Right ventricle myocardium inferior (tissue), 1 donor: ENCODE measurements around the gene CHD3. TPM values are rescaled to one million over a fixed set of nuclear protein-coding genes. Genes with fewer than 3 reads are reported as not detected.

Source experiments
- ATAC-seq: fragments of 200-7000 bp; cut with Tn5 transposase; one replicate; pipeline ENCODE4 v1.9.1; 2020; ENCODE audit warnings: mild to moderate bottlenecking, moderate library complexity
- DNase-seq: peaks from one replicate; pipeline ENCODE4 v3.0.0; 2021; ENCODE audit errors: missing footprints
- intact Hi-C: fragments of 100-400 bp; cut with DNase I; formaldehyde crosslinking; loops from one replicate; pipeline ENCODE4 v1.11.0; 2022
- long read RNA-seq: library from polyadenylated mRNA; unstranded; transcript quantifications from one replicate; pipeline ENCODE4 v2.0.0, GENCODE V29; 2021
- total RNA-seq: library from RNA; stranded (reverse); fragmentation: NEBNext Ultra II Directional; extraction: Animal tissue kit (Norgen Biotek cat#: 25700); gene quantifications from one replicate; pipeline ENCODE4 v1.2.1, GENCODE V29; 2021
- donor health status: DM: no; HTN: yes; CAD: no; lungs with severe emphysema.

The CHD3 gene
- 18.0 TPM for total RNA-seq
- long read RNA-seq, partial matches to known transcripts: 6 of 10 reads
- long read RNA-seq, other reads (novel, unspliced or antisense): 4 of 10 reads

- ATAC-seq (peak; percentile 6), DNase-seq (no peak)
- intact Hi-C loops: loop anchor here (2.0 kb wide), 2 partner anchors 26 to 30 kb away; partner anchors contain the start of gene CYB5D1
These were observed at the start of gene CHD3 for GRCh38 chr17:7888184-7888920. Gene CHD3 (plus strand): TSS chr17:7888789. CDS start chr17:7889001, 212 bp downstream.

GRCh38 chr17:7839190-7839875 lies 49.3 kb upstream of the CHD3 start:
- intact Hi-C loops: no loop called here
- ATAC-seq: no peak
- no peak for DNase-seq

- ATAC-seq (no peak), DNase-seq (no peak)
- intact Hi-C loops: loop anchor here (5.0 to 10.0 kb wide), 2 partner anchors 355 to 407 kb away; partner anchors contain the start of genes CTC1, PFAS, POLR2A and SLC35G6
These were observed 48.7 kb upstream of the CHD3 start for GRCh38 chr17:7839876-7840261.

- ATAC-seq: no peak
- intact Hi-C loops: loop anchor here (5.0 to 10.0 kb wide), 2 partner anchors 356 to 407 kb away; partner anchors contain the start of genes CTC1, PFAS, POLR2A and SLC35G6
- DNase-seq: no peak
These were observed 48.1 kb upstream of the CHD3 start for GRCh38 chr17:7840441-7840840.

- DNase-seq (no peak), ATAC-seq (no peak)
- intact Hi-C loops: loop anchor here (5.0 to 10.0 kb wide), 2 partner anchors 356 to 406 kb away; partner anchors contain the start of genes CTC1, PFAS, POLR2A and SLC35G6
These were observed 47.7 kb upstream of the CHD3 start for GRCh38 chr17:7840875-7841274.

- intact Hi-C loops: loop anchor here (5.0 to 10.0 kb wide), 2 partner anchors 357 to 406 kb away; partner anchors contain the start of genes CTC1, PFAS, POLR2A and SLC35G6
- ATAC-seq (peak; percentile 55), DNase-seq (peak; percentile 93)
These were observed 47.1 kb upstream of the CHD3 start for GRCh38 chr17:7841396-7841914.

GRCh38 chr17:7841915-7842379 lies 46.6 kb upstream of the CHD3 start:
- peak; percentile 76 for ATAC-seq
- intact Hi-C loops: loop anchor here (2.0 to 10.0 kb wide), 3 partner anchors 15 to 405 kb away; partner anchors contain the start of genes CTC1, NAA38, PFAS and POLR2A
- peak; percentile 93 for DNase-seq

- peak; percentile 90 for DNase-seq
- intact Hi-C loops: loop anchor here (2.0 to 10.0 kb wide), 3 partner anchors 14 to 405 kb away; partner anchors contain the start of genes CTC1, NAA38, PFAS and POLR2A
- peak; percentile 15 for ATAC-seq
These were observed 46.0 kb upstream of the CHD3 start for GRCh38 chr17:7842380-7843256.

GRCh38 chr17:7843257-7843535 lies 45.4 kb upstream of the CHD3 start:
- DNase-seq (no peak), ATAC-seq (no peak)
- intact Hi-C loops: loop anchor here (2.0 to 10.0 kb wide), 3 partner anchors 14 to 404 kb away; partner anchors contain the start of genes CTC1, NAA38, PFAS and POLR2A

- intact Hi-C loops: loop anchor here (2.0 to 10.0 kb wide), 3 partner anchors 13 to 404 kb away; partner anchors contain the start of genes CTC1, NAA38, PFAS and POLR2A
- ATAC-seq (peak; percentile 27), DNase-seq (peak; percentile 92)
These were observed 44.9 kb upstream of the CHD3 start for GRCh38 chr17:7843536-7844291.

- DNase-seq: peak; percentile 96
- peak; percentile 82 for ATAC-seq
These were observed 44.1 kb upstream of the CHD3 start for GRCh38 chr17:7844292-7845154.

GRCh38 chr17:7845359-7846062 lies 43.1 kb upstream of the CHD3 start:
- no peak for DNase-seq

More at GRCh38 chr17:7844292-7845154, 44.1 kb upstream of the CHD3 start:
- intact Hi-C loops: loop anchor here (5.0 to 10.0 kb wide), 2 partner anchors 360 to 403 kb away; partner anchors contain the start of genes CTC1, PFAS, POLR2A and SLC35G6

GRCh38 chr17:7846063-7846735 lies 42.4 kb upstream of the CHD3 start:
- intact Hi-C loops: loop anchor here (10.0 kb wide), 1 partner anchor 361 kb away; the partner anchor contains the start of genes POLR2A and SLC35G6
- DNase-seq (no peak), ATAC-seq (no peak)

More at GRCh38 chr17:7845359-7846062, 43.1 kb upstream of the CHD3 start:
- intact Hi-C loops: loop anchor here (10.0 kb wide), 1 partner anchor 361 kb away; the partner anchor contains the start of genes POLR2A and SLC35G6
- no peak for ATAC-seq

GRCh38 chr17:7846765-7847661 lies 41.6 kb upstream of the CHD3 start:
- intact Hi-C loops: loop anchor here (10.0 kb wide), 1 partner anchor 362 kb away; the partner anchor contains the start of genes POLR2A and SLC35G6
- no peak for DNase-seq
- ATAC-seq: no peak
